HEK293 (cell line): ENCODE results near the gene HYOU1.
A peak's percentile ranks its signal among the peaks of the same experiment; 100 is the strongest.

Experiments used
- CTCF ChIA-PET: fragments of 350-600 bp; formaldehyde crosslinking; extraction: SDS; loops from one replicate; lab custom pipeline; 2021; ENCODE audit warnings: antibody characterized with exemption; lab: Yijun Ruan, JAX
- POLR2A ChIA-PET: fragments of 300-600 bp; formaldehyde crosslinking; extraction: SDS; loops from one replicate; lab custom pipeline; 2020; ENCODE audit warnings: antibody characterized with exemption, inconsistent platforms; lab: Yijun Ruan, JAX
- H3K27ac ChIP-seq: fragments of 200-500 bp; sonication (Bioruptor generic); 2 replicates; pipeline ENCODE4 v1.5.1; 2014; ENCODE audit warnings: low read depth, low read length, control low read depth, inconsistent platforms; ENCODE audit errors: extremely low read depth
- H3K36me3 ChIP-seq, 2 experiments: fragments of 200-500 bp in 1 of 2; sonication (Bioruptor generic) in 1 of 2; 1 replicate in 1 of 2; 2 replicates in 1 of 2; pipeline ENCODE4 v1.5.1; 2014 to 2017; ENCODE audit warnings: inconsistent platforms in 2 of 2, low read length in 2 of 2; ENCODE audit not compliant: control insufficient read depth in 2 of 2, insufficient read depth in 1 of 2
- H3K4me1 ChIP-seq: fragments of 200-500 bp; sonication (Bioruptor generic); 2 replicates; pipeline ENCODE4 v1.5.1; 2014; ENCODE audit warnings: mild to moderate bottlenecking, low read length, inconsistent platforms; ENCODE audit not compliant: control insufficient read depth, insufficient read depth
- H3K4me3 ChIP-seq: 2 replicates; pipeline ENCODE4 v1.5.1; 2011; ENCODE audit warnings: low read depth, mild to moderate bottlenecking, control low read depth, low read length, moderate library complexity
- H3K9me3 ChIP-seq: fragments of 200-500 bp; sonication (Bioruptor generic); 2 replicates; pipeline ENCODE4 v1.5.1; 2014; ENCODE audit warnings: low read depth, low read length, inconsistent platforms; ENCODE audit not compliant: control insufficient read depth, insufficient read depth
- BCL11B ChIP-seq: fragments of 450-650 bp; formaldehyde crosslinking; IDR thresholded peaks from 2 replicates; pipeline ENCODE4 v1.5.1; 2016; ENCODE audit warnings: low read depth, missing biosample characterization, missing genetic modification characterization
- KLF1 ChIP-seq: fragments of 450-650 bp; formaldehyde crosslinking; IDR thresholded peaks from 2 replicates; pipeline ENCODE4 v1.5.1; 2016; ENCODE audit warnings: missing biosample characterization, missing genetic modification characterization
- KLF8 ChIP-seq: fragments of 450-650 bp; formaldehyde crosslinking; IDR thresholded peaks from 2 replicates; pipeline ENCODE4 v1.5.1; 2016; ENCODE audit warnings: missing biosample characterization, missing genetic modification characterization
- PRDM1 ChIP-seq: fragments of 450-650 bp; formaldehyde crosslinking; IDR thresholded peaks from 2 replicates; pipeline ENCODE4; 2016; ENCODE audit warnings: missing biosample characterization, missing genetic modification characterization
- YY1 ChIP-seq: fragments of 450-650 bp; formaldehyde crosslinking; IDR thresholded peaks from 2 replicates; pipeline ENCODE4 v1.5.1; 2018; ENCODE audit warnings: missing biosample characterization, missing genetic modification characterization
- ZNF132 ChIP-seq: fragments of 450-650 bp; formaldehyde crosslinking; IDR thresholded peaks from 2 replicates; pipeline ENCODE4 v1.5.1; 2017; ENCODE audit warnings: missing biosample characterization, missing genetic modification characterization, borderline replicate concordance
- ZNF140 ChIP-seq: fragments of 450-650 bp; formaldehyde crosslinking; IDR thresholded peaks from 2 replicates; pipeline ENCODE4 v1.5.1; 2016; ENCODE audit warnings: missing biosample characterization, missing genetic modification characterization
- ZNF174 ChIP-seq: fragments of 450-650 bp; formaldehyde crosslinking; IDR thresholded peaks from 2 replicates; pipeline ENCODE4 v1.5.0; 2017; ENCODE audit warnings: missing biosample characterization, mild to moderate bottlenecking, missing genetic modification characterization
- ZNF223 ChIP-seq: fragments of 450-650 bp; formaldehyde crosslinking; IDR thresholded peaks from 2 replicates; pipeline ENCODE4 v1.5.1; 2016; ENCODE audit warnings: missing biosample characterization, missing genetic modification characterization
- ZNF24 ChIP-seq: fragments of 450-650 bp; formaldehyde crosslinking; IDR thresholded peaks from 2 replicates; pipeline ENCODE4 v1.5.1; 2016; ENCODE audit warnings: missing biosample characterization, missing genetic modification characterization
- ZNF302 ChIP-seq: fragments of 450-650 bp; formaldehyde crosslinking; IDR thresholded peaks from 2 replicates; pipeline ENCODE4 v1.5.1; 2016; ENCODE audit warnings: missing biosample characterization, missing genetic modification characterization, low read depth
- ZNF514 ChIP-seq: fragments of 450-650 bp; formaldehyde crosslinking; IDR thresholded peaks from 2 replicates; pipeline ENCODE4 v1.5.1; 2016; ENCODE audit warnings: missing biosample characterization, missing genetic modification characterization
- ZNF549 ChIP-seq: fragments of 450-650 bp; IDR thresholded peaks from 2 replicates; pipeline ENCODE4 v1.5.1; 2018; ENCODE audit warnings: missing biosample characterization, missing genetic modification characterization, mild to moderate bottlenecking, inconsistent platforms, moderate library complexity
- ZNF600 ChIP-seq: fragments of 450-650 bp; formaldehyde crosslinking; IDR thresholded peaks from 2 replicates; pipeline ENCODE4 v1.5.1; 2016; ENCODE audit warnings: missing biosample characterization, missing genetic modification characterization
- ZNF621 ChIP-seq: fragments of 450-650 bp; formaldehyde crosslinking; IDR thresholded peaks from 2 replicates; pipeline ENCODE4 v1.5.1; 2017; ENCODE audit warnings: missing biosample characterization, missing genetic modification characterization
- ZNF629 ChIP-seq: fragments of 450-650 bp; formaldehyde crosslinking; IDR thresholded peaks from 2 replicates; pipeline ENCODE4 v1.5.1; 2017; ENCODE audit warnings: missing biosample characterization, missing genetic modification characterization
- ZSCAN16 ChIP-seq: fragments of 450-650 bp; formaldehyde crosslinking; IDR thresholded peaks from 2 replicates; pipeline ENCODE4 v1.5.1; 2016; ENCODE audit warnings: missing biosample characterization, missing genetic modification characterization
- ZSCAN30 ChIP-seq: fragments of 450-650 bp; IDR thresholded peaks from 2 replicates; pipeline ENCODE4 v1.5.1; 2018; ENCODE audit warnings: missing biosample characterization, mild to moderate bottlenecking, missing genetic modification characterization, moderate library complexity
- TF ChIP-seq, protein P1 (sequence below): fragments of 450-650 bp; formaldehyde crosslinking; IDR thresholded peaks from 2 replicates; pipeline ENCODE4 v1.5.1; 2016; ENCODE audit warnings: missing biosample characterization, missing genetic modification characterization
- TF ChIP-seq, protein P2 (sequence below): fragments of 450-650 bp; formaldehyde crosslinking; IDR thresholded peaks from 2 replicates; pipeline ENCODE4 v1.5.1; 2016; ENCODE audit warnings: missing biosample characterization, missing genetic modification characterization, low read depth
- TF ChIP-seq, protein P3 (sequence below): fragments of 450-650 bp; formaldehyde crosslinking; IDR thresholded peaks from 2 replicates; pipeline ENCODE4 v1.5.1; 2016; ENCODE audit warnings: missing biosample characterization, missing genetic modification characterization
- TF ChIP-seq, protein P4 (sequence below): fragments of 450-650 bp; formaldehyde crosslinking; IDR thresholded peaks from 2 replicates; pipeline ENCODE4 v1.5.1; 2016; ENCODE audit warnings: missing biosample characterization, missing genetic modification characterization
- TF ChIP-seq, protein P5 (sequence below): fragments of 450-650 bp; formaldehyde crosslinking; IDR thresholded peaks from 2 replicates; pipeline ENCODE4 v1.5.1; 2016; ENCODE audit warnings: missing biosample characterization, missing genetic modification characterization
- TF ChIP-seq, protein P6 (sequence below): fragments of 450-650 bp; formaldehyde crosslinking; IDR thresholded peaks from 2 replicates; pipeline ENCODE4 v1.5.1; 2016; ENCODE audit warnings: missing biosample characterization, missing genetic modification characterization, low read depth

The HYOU1 gene

DNA sequence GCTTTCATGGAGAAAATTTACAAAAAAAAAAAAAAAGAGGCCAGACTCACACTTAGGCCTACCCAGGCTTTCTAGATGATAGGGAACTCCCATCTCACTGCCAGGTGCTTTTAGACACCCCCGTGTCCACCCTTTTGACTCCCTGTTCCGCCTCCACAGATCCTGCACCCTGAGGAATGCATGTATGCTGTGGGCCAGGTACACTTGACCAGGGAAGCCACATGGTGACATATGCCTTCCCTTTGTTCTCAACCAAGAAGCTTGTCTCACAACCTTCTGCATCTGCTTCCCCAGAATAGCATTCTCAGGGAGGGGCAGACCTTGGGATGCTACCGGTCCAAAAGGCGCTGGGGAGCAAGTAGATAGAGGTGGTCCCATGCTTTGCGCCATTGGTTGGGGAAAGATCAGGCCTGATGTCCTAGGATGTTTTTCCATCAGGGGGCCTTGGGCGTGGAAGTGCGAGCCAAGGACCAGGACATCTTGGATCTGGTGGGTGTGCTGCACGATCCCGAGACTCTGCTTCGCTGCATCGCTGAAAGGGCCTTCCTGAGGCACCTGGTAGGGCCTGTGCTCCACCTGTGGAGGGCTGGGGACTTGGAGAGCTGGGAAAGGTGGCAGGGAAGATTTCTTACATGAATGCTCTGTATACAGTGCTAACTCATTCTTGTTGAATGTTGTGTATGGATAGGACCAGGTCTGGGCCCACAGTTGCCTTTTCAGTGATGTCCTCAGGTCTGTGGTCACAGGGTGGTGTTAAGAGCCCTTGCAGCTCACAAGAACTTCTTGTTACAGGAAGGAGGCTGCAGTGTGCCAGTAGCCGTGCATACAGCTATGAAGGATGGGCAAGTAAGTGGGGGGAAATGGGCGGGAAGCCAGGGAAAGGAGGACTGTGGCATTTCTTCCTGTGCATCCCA lies 35.2 kb upstream of the HYOU1 start (continued):
- TF ChIP-seq, protein P1, sequence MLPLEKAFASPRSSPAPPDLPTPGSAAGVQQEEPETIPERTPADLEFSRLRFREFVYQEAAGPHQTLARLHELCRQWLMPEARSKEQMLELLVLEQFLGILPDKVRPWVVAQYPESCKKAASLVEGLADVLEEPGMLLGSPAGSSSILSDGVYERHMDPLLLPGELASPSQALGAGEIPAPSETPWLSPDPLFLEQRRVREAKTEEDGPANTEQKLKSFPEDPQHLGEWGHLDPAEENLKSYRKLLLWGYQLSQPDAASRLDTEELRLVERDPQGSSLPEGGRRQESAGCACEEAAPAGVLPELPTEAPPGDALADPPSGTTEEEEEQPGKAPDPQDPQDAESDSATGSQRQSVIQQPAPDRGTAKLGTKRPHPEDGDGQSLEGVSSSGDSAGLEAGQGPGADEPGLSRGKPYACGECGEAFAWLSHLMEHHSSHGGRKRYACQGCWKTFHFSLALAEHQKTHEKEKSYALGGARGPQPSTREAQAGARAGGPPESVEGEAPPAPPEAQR (tag by site-specific recombination), result no peak
- TF ChIP-seq ZSCAN30 (no peak), ZNF549 (tag by site-specific recombination) (no peak), KLF1 (tag by site-specific recombination) (no peak), YY1 (tag by site-specific recombination) (no peak), KLF8 (tag by site-specific recombination) (0 out of 2 replicates have a peak, but pooled peaks have one; percentile 9), ZNF140 (no peak)

DNA sequence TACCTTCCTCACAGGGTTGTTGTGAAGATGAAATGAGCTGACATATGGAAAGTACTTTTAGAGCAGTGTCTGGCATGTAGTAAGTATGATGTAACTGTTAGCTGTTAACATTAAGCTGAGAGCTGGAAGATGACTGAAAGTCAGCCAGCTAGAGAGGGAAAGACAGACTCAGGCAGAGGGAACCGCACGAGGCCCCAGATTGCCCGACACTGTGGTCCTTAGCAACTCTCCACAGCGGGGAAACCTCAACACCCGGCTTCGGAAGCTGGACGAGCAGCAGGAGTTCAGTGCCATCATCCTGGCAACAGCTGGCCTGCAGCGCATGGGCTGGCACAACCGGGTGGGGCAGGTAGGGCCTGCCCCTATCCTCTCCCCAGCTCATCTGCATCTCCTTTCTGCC lies 34.2 kb upstream of the HYOU1 start:
- H3K4me3 ChIP-seq, result no peak overlapping the region
- ChIA-PET CTCF (interaction anchor here (1.0 kb wide), 1 partner anchor 61 kb away, joined by 3 read pairs; no protein-coding TSS in a partner anchor), POLR2A (interaction anchor here (0.8 to 2.8 kb wide), 8 partner anchors 9 to 226 kb away, joined by 3 to 20 read pairs (median 6); partner anchors contain the start of genes C2CD2L, DPAGT1, HYOU1 and MCAM)
- no peaks in the 10 kb centered on the region for H3K4me1 ChIP-seq
- peaks cover 0 to 63% of the 10 kb centered on the region in 2 experiments; a peak in 1 of 3 replicates for H3K36me3 ChIP-seq
- no peaks in the 10 kb centered on the region for H3K9me3 ChIP-seq
- no peak overlapping the region; the same call in 1 of the 2 replicates for H3K27ac ChIP-seq
- TF ChIP-seq, protein P2, sequence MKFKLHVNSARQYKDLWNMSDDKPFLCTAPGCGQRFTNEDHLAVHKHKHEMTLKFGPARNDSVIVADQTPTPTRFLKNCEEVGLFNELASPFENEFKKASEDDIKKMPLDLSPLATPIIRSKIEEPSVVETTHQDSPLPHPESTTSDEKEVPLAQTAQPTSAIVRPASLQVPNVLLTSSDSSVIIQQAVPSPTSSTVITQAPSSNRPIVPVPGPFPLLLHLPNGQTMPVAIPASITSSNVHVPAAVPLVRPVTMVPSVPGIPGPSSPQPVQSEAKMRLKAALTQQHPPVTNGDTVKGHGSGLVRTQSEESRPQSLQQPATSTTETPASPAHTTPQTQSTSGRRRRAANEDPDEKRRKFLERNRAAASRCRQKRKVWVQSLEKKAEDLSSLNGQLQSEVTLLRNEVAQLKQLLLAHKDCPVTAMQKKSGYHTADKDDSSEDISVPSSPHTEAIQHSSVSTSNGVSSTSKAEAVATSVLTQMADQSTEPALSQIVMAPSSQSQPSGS, result peak; percentile 53; the same call in 1 of the 2 replicates
- TF ChIP-seq ZNF24 (tag by site-specific recombination), result 0 out of 2 replicates have a peak, but pooled peaks have one; percentile 18
- peak; percentile 68 for TF ChIP-seq PRDM1 (tag by site-specific recombination)
- TF ChIP-seq ZNF621 (tag by site-specific recombination), result no peak
- TF ChIP-seq, protein P3, sequence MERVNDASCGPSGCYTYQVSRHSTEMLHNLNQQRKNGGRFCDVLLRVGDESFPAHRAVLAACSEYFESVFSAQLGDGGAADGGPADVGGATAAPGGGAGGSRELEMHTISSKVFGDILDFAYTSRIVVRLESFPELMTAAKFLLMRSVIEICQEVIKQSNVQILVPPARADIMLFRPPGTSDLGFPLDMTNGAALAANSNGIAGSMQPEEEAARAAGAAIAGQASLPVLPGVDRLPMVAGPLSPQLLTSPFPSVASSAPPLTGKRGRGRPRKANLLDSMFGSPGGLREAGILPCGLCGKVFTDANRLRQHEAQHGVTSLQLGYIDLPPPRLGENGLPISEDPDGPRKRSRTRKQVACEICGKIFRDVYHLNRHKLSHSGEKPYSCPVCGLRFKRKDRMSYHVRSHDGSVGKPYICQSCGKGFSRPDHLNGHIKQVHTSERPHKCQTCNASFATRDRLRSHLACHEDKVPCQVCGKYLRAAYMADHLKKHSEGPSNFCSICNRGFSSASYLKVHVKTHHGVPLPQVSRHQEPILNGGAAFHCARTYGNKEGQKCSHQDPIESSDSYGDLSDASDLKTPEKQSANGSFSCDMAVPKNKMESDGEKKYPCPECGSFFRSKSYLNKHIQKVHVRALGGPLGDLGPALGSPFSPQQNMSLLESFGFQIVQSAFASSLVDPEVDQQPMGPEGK (tag by site-specific recombination), result no peak
- TF ChIP-seq, protein P4, sequence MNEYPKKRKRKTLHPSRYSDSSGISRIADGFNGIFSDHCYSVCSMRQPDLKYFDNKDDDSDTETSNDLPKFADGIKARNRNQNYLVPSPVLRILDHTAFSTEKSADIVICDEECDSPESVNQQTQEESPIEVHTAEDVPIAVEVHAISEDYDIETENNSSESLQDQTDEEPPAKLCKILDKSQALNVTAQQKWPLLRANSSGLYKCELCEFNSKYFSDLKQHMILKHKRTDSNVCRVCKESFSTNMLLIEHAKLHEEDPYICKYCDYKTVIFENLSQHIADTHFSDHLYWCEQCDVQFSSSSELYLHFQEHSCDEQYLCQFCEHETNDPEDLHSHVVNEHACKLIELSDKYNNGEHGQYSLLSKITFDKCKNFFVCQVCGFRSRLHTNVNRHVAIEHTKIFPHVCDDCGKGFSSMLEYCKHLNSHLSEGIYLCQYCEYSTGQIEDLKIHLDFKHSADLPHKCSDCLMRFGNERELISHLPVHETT (tag by site-specific recombination), result no peak
- TF ChIP-seq BCL11B, result no peak
- TF ChIP-seq ZNF600, result peak; percentile 51
- no peak for TF ChIP-seq ZNF223
- TF ChIP-seq ZSCAN16 (tag by site-specific recombination), result no peak
- TF ChIP-seq ZNF174 (tag by site-specific recombination), result no peak
- no peak for TF ChIP-seq ZNF629 (tag by site-specific recombination)
- no peak for TF ChIP-seq ZNF514
- TF ChIP-seq ZNF132 (tag by site-specific recombination), result no peak
- TF ChIP-seq, protein P5, sequence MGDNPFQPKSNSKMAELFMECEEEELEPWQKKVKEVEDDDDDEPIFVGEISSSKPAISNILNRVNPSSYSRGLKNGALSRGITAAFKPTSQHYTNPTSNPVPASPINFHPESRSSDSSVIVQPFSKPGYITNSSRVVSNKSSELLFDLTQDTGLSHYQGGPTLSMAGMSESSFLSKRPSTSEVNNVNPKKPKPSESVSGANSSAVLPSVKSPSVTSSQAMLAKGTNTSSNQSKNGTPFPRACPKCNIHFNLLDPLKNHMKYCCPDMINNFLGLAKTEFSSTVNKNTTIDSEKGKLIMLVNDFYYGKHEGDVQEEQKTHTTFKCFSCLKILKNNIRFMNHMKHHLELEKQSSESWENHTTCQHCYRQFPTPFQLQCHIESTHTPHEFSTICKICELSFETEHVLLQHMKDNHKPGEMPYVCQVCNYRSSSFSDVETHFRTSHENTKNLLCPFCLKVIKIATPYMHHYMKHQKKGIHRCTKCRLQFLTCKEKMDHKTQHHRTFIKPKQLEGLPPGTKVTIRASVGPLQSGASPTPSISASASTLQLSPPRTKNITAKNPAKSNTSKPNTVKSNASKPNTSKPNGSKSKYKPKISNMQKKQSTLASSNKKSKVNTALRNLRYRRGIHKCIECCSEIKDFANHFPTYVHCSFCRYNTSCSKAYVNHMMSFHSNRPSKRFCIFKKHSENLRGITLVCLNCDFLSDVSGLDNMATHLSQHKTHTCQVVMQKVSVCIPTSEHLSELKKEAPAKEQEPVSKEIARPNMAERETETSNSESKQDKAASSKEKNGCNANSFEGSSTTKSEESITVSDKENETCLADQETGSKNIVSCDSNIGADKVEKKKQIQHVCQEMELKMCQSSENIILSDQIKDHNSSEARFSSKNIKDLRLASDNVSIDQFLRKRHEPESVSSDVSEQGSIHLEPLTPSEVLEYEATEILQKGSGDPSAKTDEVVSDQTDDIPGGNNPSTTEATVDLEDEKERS (tag by site-specific recombination), result no peak
- TF ChIP-seq, protein P6, sequence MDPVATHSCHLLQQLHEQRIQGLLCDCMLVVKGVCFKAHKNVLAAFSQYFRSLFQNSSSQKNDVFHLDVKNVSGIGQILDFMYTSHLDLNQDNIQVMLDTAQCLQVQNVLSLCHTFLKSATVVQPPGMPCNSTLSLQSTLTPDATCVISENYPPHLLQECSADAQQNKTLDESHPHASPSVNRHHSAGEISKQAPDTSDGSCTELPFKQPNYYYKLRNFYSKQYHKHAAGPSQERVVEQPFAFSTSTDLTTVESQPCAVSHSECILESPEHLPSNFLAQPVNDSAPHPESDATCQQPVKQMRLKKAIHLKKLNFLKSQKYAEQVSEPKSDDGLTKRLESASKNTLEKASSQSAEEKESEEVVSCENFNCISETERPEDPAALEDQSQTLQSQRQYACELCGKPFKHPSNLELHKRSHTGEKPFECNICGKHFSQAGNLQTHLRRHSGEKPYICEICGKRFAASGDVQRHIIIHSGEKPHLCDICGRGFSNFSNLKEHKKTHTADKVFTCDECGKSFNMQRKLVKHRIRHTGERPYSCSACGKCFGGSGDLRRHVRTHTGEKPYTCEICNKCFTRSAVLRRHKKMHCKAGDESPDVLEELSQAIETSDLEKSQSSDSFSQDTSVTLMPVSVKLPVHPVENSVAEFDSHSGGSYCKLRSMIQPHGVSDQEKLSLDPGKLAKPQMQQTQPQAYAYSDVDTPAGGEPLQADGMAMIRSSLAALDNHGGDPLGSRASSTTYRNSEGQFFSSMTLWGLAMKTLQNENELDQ (tag by site-specific recombination), result no peak
- no peak for TF ChIP-seq ZNF302 (tag by site-specific recombination)
